Pancreas (tissue), 10 donors: Measurements from ENCODE around the gene FAM131A. TPM values are rescaled to one million over a fixed set of nuclear protein-coding genes. Genes with fewer than 3 reads are reported as not detected.

Experiments
- ATAC-seq, 4 donors: fragments of 200-7000 bp; cut with Tn5 transposase; one replicate each; pipeline versions ENCODE4 v1.8.0 to v1.9.1; 2020; ENCODE audit warnings: mild to moderate bottlenecking in 4 of 4, moderate library complexity in 4 of 4
- DNase-seq, 6 donors: peaks; one replicate each; pipeline ENCODE4 v3.0.0-alpha.2; 2020
- FAIRE-seq: peaks from 2 replicates; lab custom pipeline; 2012; peaks lifted over from hg19 to GRCh38; lab: Jason Lieb, UNC
- H3K27ac ChIP-seq, 4 donors: fragments of 200-600 bp; sonication (generic); 1 replicate in 3 of 4; 2 replicates in 1 of 4; pipeline versions ENCODE4 v1.5.0 to v1.8.0; 2020
- H3K27me3 ChIP-seq, 4 donors: fragments of 200-600 bp; one replicate each; pipeline ENCODE4 v1.8.0; 2021
- H3K36me3 ChIP-seq, 3 donors: fragments of 200-600 bp; sonication (generic) in 1 of 3; one replicate each; pipeline versions ENCODE4 v1.5.0 to v1.8.0; 2020 to 2021
- H3K4me1 ChIP-seq, 3 donors: fragments of 200-600 bp; one replicate each; pipeline ENCODE4 v1.8.0; 2021
- H3K4me3 ChIP-seq, 4 donors: fragments of 200-600 bp; sonication (generic) in 2 of 4; one replicate each; pipeline versions ENCODE4 v1.5.0 to v1.8.0; 2020 to 2021
- H3K9me3 ChIP-seq, 4 donors: fragments of 200-600 bp; one replicate each; pipeline ENCODE4 v1.8.0; 2021
- CTCF ChIP-seq, 4 donors: fragments of 200-600 bp; sonication (generic) in 3 of 4; IDR thresholded peaks; one replicate each; pipeline versions ENCODE4 v1.5.0 to v1.8.0; 2021; ENCODE audit warnings: antibody characterized with exemption in 4 of 4
- WGBS, 2 donors: extraction: QIAGEN DNeasy Blood & Tissue Kit; methylation state at CpG; one replicate each; pipeline ENCODE4 v1.1.7; 2013; 5-methylcytosine and 5-hydroxymethylcytosine counted together
- intact Hi-C, 3 donors: fragments of 100-400 bp; cut with DNase I; formaldehyde crosslinking; loops; one replicate each; pipeline versions ENCODE4 v1.11.1 to v1.14.2; 2022
- polyA plus RNA-seq, 2 donors: library from polyadenylated mRNA; stranded (reverse); fragments of 200-250 nt; gene quantifications; one replicate each; pipeline ENCODE4 v1.2.3, GENCODE V29; 2013
- total RNA-seq, 6 donors: library from RNA; stranded (reverse); fragmentation: NEBNext Ultra II Directional in 4 of 6; extraction: Animal tissue kit (Norgen Biotek cat#: 25700) in 4 of 6; gene quantifications; one replicate each; pipeline versions ENCODE4 v1.2.1 to v1.2.4, GENCODE V29; 2021 to 2023
- donor health status: healthy with polysubstance abuse.
- donor health status: DM: no; HTN: no; CAD: no; lungs with moderate emphysema.
- donor health status: DM: no; HTN: no; CAD: no.
- donor health status: control.
- donor health status: control.
- donor health status: Bipolar disorder and iron deficiency.
- donor health status: DM: yes; HTN: yes; CAD: no.
- donor health status: DM: no; HTN: no; CAD: no.
- donor health status: DM: no; HTN: no; CAD: no.
- donor health status: DM: yes; HTN: yes; CAD: no.

Gene FAM131A
- total and polyA plus RNA-seq, 8 donors = 4.0 to 22.5 (median 7.9) TPM

DNA sequence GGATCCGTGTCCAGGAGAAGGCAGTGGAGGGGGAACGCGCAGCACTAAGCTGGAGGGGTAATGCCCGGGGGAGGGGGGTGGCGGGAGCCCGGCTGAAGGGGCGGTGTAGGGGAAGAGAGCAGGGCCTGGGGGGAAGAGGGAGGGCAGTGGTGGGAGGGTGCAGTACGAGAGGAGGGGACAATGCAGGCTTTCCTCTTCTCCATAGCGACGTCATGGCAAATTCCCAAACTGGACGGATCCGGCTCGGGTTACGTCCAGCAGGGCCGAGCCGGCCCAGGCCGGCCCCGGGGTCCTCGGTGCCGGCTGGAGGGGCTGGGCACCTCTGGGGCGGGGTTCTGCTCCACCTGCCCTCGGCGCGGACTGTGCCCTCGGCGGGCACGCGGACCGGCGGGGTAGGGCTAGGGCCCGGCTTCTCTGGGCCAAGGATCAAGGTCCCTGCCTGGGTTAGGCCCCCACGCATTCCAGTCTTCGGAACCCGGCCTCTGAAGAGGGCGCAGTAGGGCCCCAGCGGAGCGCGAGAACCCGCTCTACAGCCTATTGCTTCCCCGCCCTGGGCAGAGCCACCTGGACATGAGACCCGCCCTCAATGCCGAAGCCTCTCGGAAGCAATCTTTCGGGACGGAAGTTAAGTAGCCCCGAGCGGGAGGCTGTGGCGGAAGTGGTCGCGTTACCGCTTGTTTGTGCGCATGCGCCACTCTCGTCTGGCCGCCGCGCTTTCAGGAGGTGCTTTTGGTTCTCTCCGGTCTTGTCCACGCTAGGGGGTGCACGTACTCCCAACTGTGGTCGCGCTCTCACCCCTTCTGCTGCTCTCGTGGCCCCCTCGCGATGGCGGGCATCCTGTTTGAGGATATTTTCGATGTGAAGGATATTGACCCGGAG, 25.5 kb downstream of the FAM131A start:
- WGBS, 2 donors = 0 to 1% methylated on average over 51 to 68 of the region's 68 CpGs
- Histone ChIP-seq H3K36me3 (peaks cover 0 to 5% (median 0%) of the 10 kb centered on the region in 3 donors), H3K4me1 (peaks cover 0 to 10% (median 0%) of the 10 kb centered on the region in 3 donors), H3K9me3 (no peaks in the 10 kb centered on the region), H3K27me3 (no peaks in the 10 kb centered on the region), H3K4me3 (peak overlapping the region; percentile 74 to 97 (median 78)), H3K27ac (peak overlapping the region; percentile 91 to 98 (median 97))
- intact Hi-C loops = no loop called here
- TF ChIP-seq CTCF (IDR thresholded peaks at IDR 0.05) = peak in 2 of 4 donors; percentile 13 to 31
- FAIRE-seq (peak; percentile 49), ATAC-seq (peak; percentile 78 to 85 (median 83)), DNase-seq (peak; percentile 96 to 99 (median 96))

DNA sequence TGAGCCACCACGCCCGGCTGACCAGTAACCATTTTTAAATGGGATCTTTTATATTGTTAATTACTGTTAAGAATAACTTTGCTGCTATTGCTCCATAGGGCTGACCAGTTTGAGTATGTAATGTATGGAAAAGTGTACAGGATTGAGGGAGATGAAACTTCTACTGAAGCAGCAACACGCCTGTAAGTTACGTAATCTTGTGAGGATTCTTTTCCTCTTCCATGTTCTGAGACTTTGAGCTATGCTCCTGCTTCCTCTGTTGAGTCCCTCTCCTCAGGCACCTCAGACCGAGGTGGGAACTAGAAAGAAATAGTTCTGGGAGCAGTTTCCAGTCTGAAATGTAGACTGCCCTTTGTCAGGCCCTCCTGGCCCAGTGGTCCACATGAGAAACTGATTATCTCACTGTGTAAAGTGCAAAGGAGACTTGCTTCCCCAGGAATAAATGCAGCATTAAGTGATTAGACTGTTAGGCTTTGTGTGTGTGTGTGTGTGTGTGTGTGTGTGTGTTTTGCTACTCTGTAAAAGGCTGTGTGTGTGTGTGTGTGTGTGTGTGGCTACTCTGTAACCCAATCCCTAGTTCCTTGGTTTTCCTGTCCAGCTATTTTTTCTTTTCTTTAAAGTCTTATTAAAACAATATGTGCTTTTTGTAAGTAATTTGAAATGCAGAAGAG, 29.4 kb downstream of the FAM131A start:
- no peaks in the 10 kb centered on the region for H3K27me3 ChIP-seq
- H3K36me3 ChIP-seq = peaks cover 0 to 8% (median 4%) of the 10 kb centered on the region in 3 donors
- 73 to 76% methylated on average over 5 of the region's 5 CpGs for WGBS, 2 donors
- intact Hi-C loops = no loop called here
- no peak for TF ChIP-seq CTCF (IDR thresholded peaks at IDR 0.05)
- peaks cover 1 to 15% (median 2%) of the 10 kb centered on the region in 3 donors for H3K4me1 ChIP-seq
- no peak overlapping the region for H3K27ac ChIP-seq
- FAIRE-seq = no peak
- no peaks in the 10 kb centered on the region for H3K9me3 ChIP-seq
- H3K4me3 ChIP-seq = no peak overlapping the region
- no peak for DNase-seq
- no peak for ATAC-seq

GRCh38 chr3:184368116-184368515, 30.7 kb downstream of the FAM131A start:
- Histone ChIP-seq H3K4me3 (no peak overlapping the region), H3K27ac (no peak overlapping the region), H3K27me3 (no peaks in the 10 kb centered on the region), H3K9me3 (no peaks in the 10 kb centered on the region), H3K4me1 (peaks cover 4 to 21% (median 7%) of the 10 kb centered on the region in 3 donors), H3K36me3 (peaks cover 0 to 8% (median 4%) of the 10 kb centered on the region in 3 donors)
- ATAC-seq (no peak), DNase-seq (no peak), FAIRE-seq (no peak)
- WGBS, 2 donors = 82 to 83% methylated on average over 9 of the region's 9 CpGs
- TF ChIP-seq CTCF (IDR thresholded peaks at IDR 0.05) = no peak
- intact Hi-C loops = no loop called here

- Histone ChIP-seq H3K27me3 (no peaks in the 10 kb centered on the region), H3K36me3 (peaks cover 0 to 8% (median 4%) of the 10 kb centered on the region in 3 donors), H3K4me3 (no peak overlapping the region), H3K27ac (no peak overlapping the region), H3K4me1 (peaks cover 4 to 21% (median 7%) of the 10 kb centered on the region in 3 donors), H3K9me3 (no peaks in the 10 kb centered on the region)
- 43 to 45% methylated on average over 3 of the region's 3 CpGs for WGBS, 2 donors
- FAIRE-seq (no peak), DNase-seq (peak in 1 of 6 donors; percentile 32), ATAC-seq (peak in 2 of 4 donors; percentile 3 to 8)
- no peak for TF ChIP-seq CTCF (IDR thresholded peaks at IDR 0.05)
- intact Hi-C loops = no loop called here
Observed at GRCh38 chr3:184368586-184369183, 31.3 kb downstream of the FAM131A start.
